K562 (cell line): Measurements from ENCODE around the gene TK1. TPM values are rescaled to one million over a fixed set of nuclear protein-coding genes. Genes with fewer than 3 reads are reported as not detected.

Experiments used
- ATAC-seq: fragments of 200-7000 bp; cut with Tn5 transposase; 3 replicates; pipeline ENCODE4 v1.9.1; 2020; ENCODE audit warnings: moderate library complexity
- BruUV-seq: library from RNA; stranded (reverse); fragments of 400-500 nt; replicated peaks from 2 replicates; lab custom pipeline; 2021; lab: Mats Ljungman, UMichigan
- CTCF ChIA-PET: fragments of 300-600 bp; formaldehyde crosslinking; extraction: SDS; loops from one replicate; lab custom pipeline; 2021; ENCODE audit warnings: low intra/inter-chr PET ratio; lab: Yijun Ruan, JAX
- POLR2A ChIA-PET: fragments of 300-600, 350-650 bp; sonication (Branson Sonifier 250); formaldehyde crosslinking; extraction: SDS; loops from one replicate; lab custom pipeline; 2021; ENCODE audit warnings: antibody characterized with exemption, inconsistent platforms; lab: Yijun Ruan, JAX
- DNase-seq, 4 experiments: peaks; one replicate each; pipeline versions ENCODE4 v3.0.0 to v3.0.0-alpha.2; 2011 to 2018; ENCODE audit warnings: low spot score in 3 of 4, mixed read lengths in 3 of 4; ENCODE audit errors: extremely low read depth in 1 of 4
- FAIRE-seq: peaks from 2 replicates; lab custom pipeline; 2011; peaks lifted over from hg19 to GRCh38; lab: Jason Lieb, UNC
- H2AFZ ChIP-seq: 2 replicates; pipeline ENCODE4 v1.6.0; 2011; ENCODE audit warnings: low read depth, low read length, control low read depth, inconsistent platforms
- H3K27ac ChIP-seq: fragments of 200-600 bp; 3 replicates; pipeline ENCODE4 v1.8.0; 2011; ENCODE audit warnings: low read depth, mild to moderate bottlenecking, control low read depth, inconsistent platforms, low read length, moderate library complexity, mixed read lengths; ENCODE audit errors: extremely low read depth
- H3K27me3 ChIP-seq, 2 experiments: fragments of 300-600 bp in 1 of 2; 2 replicates in 1 of 2; 3 replicates in 1 of 2; pipeline versions ENCODE4 v1.6.0 to v1.8.0; 2011; ENCODE audit warnings: inconsistent platforms in 2 of 2, low read length in 2 of 2, mild to moderate bottlenecking in 1 of 2, mixed read lengths in 1 of 2, moderate library complexity in 1 of 2; ENCODE audit not compliant: control insufficient read depth in 2 of 2, insufficient read depth in 2 of 2
- H3K36me3 ChIP-seq: fragments of 300-600 bp; 3 replicates; pipeline ENCODE4 v1.8.0; 2011; ENCODE audit warnings: mild to moderate bottlenecking, low read length, inconsistent platforms; ENCODE audit not compliant: control insufficient read depth, insufficient read depth
- H3K4me1 ChIP-seq, 2 experiments: fragments of 200-600 bp in 1 of 2; replicated peaks in 1 of 2; 2 replicates in 1 of 2; 3 replicates in 1 of 2; pipeline versions ENCODE4 v1.5.1 to v1.8.0; 2011; ENCODE audit warnings: inconsistent platforms in 2 of 2, low read length in 2 of 2, mild to moderate bottlenecking in 1 of 2, mixed read lengths in 1 of 2, moderate library complexity in 1 of 2; ENCODE audit not compliant: control insufficient read depth in 2 of 2, insufficient read depth in 2 of 2
- H3K4me2 ChIP-seq: 2 replicates; pipeline ENCODE4 v1.6.1; 2011; ENCODE audit warnings: low read length, control low read depth, inconsistent platforms, mixed read lengths; ENCODE audit not compliant: insufficient read depth
- H3K4me3 ChIP-seq: fragments of 200-600 bp; sonication (generic), shearing (Covaris generic); 2 replicates; pipeline ENCODE4 v1.5.1; 2016; ENCODE audit warnings: control low read depth, inconsistent platforms
- H3K79me2 ChIP-seq: fragments of 200-600 bp; 3 replicates; pipeline ENCODE4 v1.8.0; 2011; ENCODE audit warnings: low read length, inconsistent platforms; ENCODE audit not compliant: control insufficient read depth, insufficient read depth
- H3K9ac ChIP-seq, 2 experiments: 2 replicates each; pipeline versions ENCODE4 v1.6.0 to v1.6.1; 2011; ENCODE audit warnings: low read depth in 2 of 2, low read length in 2 of 2, control low read depth in 1 of 2, inconsistent platforms in 1 of 2, mild to moderate bottlenecking in 1 of 2, mixed read lengths in 1 of 2; ENCODE audit not compliant: insufficient read depth in 1 of 2
- H3K9me1 ChIP-seq: one replicate; pipeline ENCODE4 v1.6.0; 2011; ENCODE audit warnings: inconsistent platforms, mild to moderate bottlenecking, low read length, moderate library complexity; ENCODE audit not compliant: control insufficient read depth, insufficient read depth
- H3K9me3 ChIP-seq: replicated peaks from 2 replicates; pipeline ENCODE4 v1.5.1; 2011; ENCODE audit warnings: low read depth, low read length, inconsistent platforms; ENCODE audit not compliant: control insufficient read depth, insufficient read depth
- H4K20me1 ChIP-seq: replicated peaks from 2 replicates; pipeline ENCODE4 v1.6.1; 2011; ENCODE audit warnings: low read length, inconsistent platforms, mixed read lengths; ENCODE audit not compliant: control insufficient read depth, insufficient read depth
- CHD2 ChIP-seq: IDR thresholded peaks from 2 replicates; pipeline ENCODE4 v1.6.1; 2011; ENCODE audit warnings: low read depth, low read length
- CTBP1 ChIP-seq: fragments of 450-650 bp; IDR thresholded peaks from 2 replicates; pipeline ENCODE4 v1.6.1; 2016; ENCODE audit warnings: borderline replicate concordance
- ETS1 ChIP-seq: conservative IDR thresholded peaks from 2 replicates; pipeline ENCODE4 v1.6.1; 2011; ENCODE audit warnings: low read depth, mild to moderate bottlenecking, low read length; ENCODE audit not compliant: control insufficient read depth
- FOXP4 ChIP-seq: sonication (generic); formaldehyde crosslinking; IDR thresholded peaks from 2 replicates; pipeline ENCODE4 v1.8.0; 2022; ENCODE audit warnings: mild to moderate bottlenecking, missing genetic modification reagents, borderline replicate concordance
- HMGN3 ChIP-seq: IDR thresholded peaks from 2 replicates; pipeline ENCODE4 v1.6.1; 2011; ENCODE audit warnings: borderline replicate concordance, low read depth, mild to moderate bottlenecking, mixed read lengths, low read length; ENCODE audit not compliant: insufficient read length; ENCODE audit errors: extremely low read depth
- NRF1 ChIP-seq, 2 experiments: fragments of 450-650 bp; IDR thresholded peaks in 1 of 2; conservative IDR thresholded peaks in 1 of 2; 2 replicates each; pipeline ENCODE4 v1.6.1; 2014; ENCODE audit warnings: mild to moderate bottlenecking in 2 of 2
- PHF20 ChIP-seq: fragments of 450-650 bp; IDR thresholded peaks from 2 replicates; pipeline ENCODE4 v1.6.1; 2018; ENCODE audit not compliant: partially characterized antibody
- PKNOX1 ChIP-seq: fragments of 450-650 bp; IDR thresholded peaks from 2 replicates; pipeline ENCODE4 v1.6.1; 2016
- POLR2B ChIP-seq: fragments of 450-650 bp; IDR thresholded peaks from 2 replicates; pipeline ENCODE4 v1.6.1; 2018; ENCODE audit warnings: low read depth; ENCODE audit not compliant: partially characterized antibody
- RAD51 ChIP-seq: fragments of 450-650 bp; IDR thresholded peaks from 2 replicates; pipeline ENCODE4 v1.7.1; 2016; ENCODE audit warnings: low read depth, mild to moderate bottlenecking, borderline replicate concordance
- ZMIZ1 ChIP-seq, 2 experiments: fragments of 150-350 bp in 1 of 2; IDR thresholded peaks; 2 replicates each; pipeline ENCODE4 v1.6.1; 2012 to 2016; ENCODE audit warnings: low read depth in 2 of 2, low read length in 2 of 2, mild to moderate bottlenecking in 1 of 2, moderate library complexity in 1 of 2
- ZNF77 ChIP-seq: fragments of 250-450 bp; sonication (Bioruptor Pico); IDR thresholded peaks from 2 replicates; pipeline ENCODE4 v1.5.0; 2020
- WGBS: fragments of 100-300 bp; shearing (Covaris generic); methylation state at CpG from one replicate; pipeline ENCODE4 v1.1.6; 2016; ENCODE audit warnings: low coverage, mixed read lengths; ENCODE audit not compliant: insufficient coverage; ENCODE audit errors: missing lambda C conversion rate; 5-methylcytosine and 5-hydroxymethylcytosine counted together
- in situ Hi-C: fragments of 300-500 bp; cut with MboI; formaldehyde crosslinking; loops from 4 replicates; pipeline ENCODE4 v1.15.0; 2018; ENCODE audit warnings: inconsistent platforms, mixed read lengths
- intact Hi-C: fragments of 100-400 bp; cut with micrococcal nuclease; formaldehyde crosslinking; loops from 2 replicates; pipeline ENCODE4 v1.14.2; 2022
- polyA plus RNA-seq, 8 experiments: library from polyadenylated mRNA; depleted of rRNA in 4 of 8; stranded (reverse) in 5 of 8; unstranded in 3 of 8; fragments of >200 nt; fragmentation: Nextera tagmentation in 2 of 8; fragmentation: Illumina TruSeq in 1 of 8; extraction: Ambion mirVana in 2 of 8; extraction: Trizol in 1 of 8; gene quantifications; 2 replicates each; pipeline versions ENCODE4 v1.2.1 to v1.2.3, GENCODE V29; 2011 to 2014; ENCODE audit warnings: inconsistent platforms in 1 of 8, missing spikeins in 1 of 8
- total RNA-seq, 7 experiments: library from RNA; depleted of rRNA in 6 of 7; stranded (reverse); fragments of >200 nt in 6 of 7; fragmentation: Illumina TruSeq in 2 of 7; extraction: Trizol in 2 of 7; gene quantifications; 2 replicates each; pipeline versions ENCODE4 v1.2.1 to v1.2.3, GENCODE V29; 2011 to 2021; ENCODE audit warnings: low replicate concordance in 1 of 7

The TK1 gene
- total and polyA plus RNA-seq, 9 of the 15 experiments (the other 6 are each of a cell fraction or from before 2014, with no cell fraction given) = 8.4 to 280 (median 103) TPM

GRCh38 chr17:78176548-78177025, 10.3 kb downstream of the TK1 start:
- FAIRE-seq = peak; percentile 85
- ChIA-PET POLR2A (interaction anchor here (0.6 to 3.7 kb wide), 12 partner anchors 8 to 137 kb away, joined by 3 to 27 read pairs (median 5); partner anchors contain the start of genes AFMID, TK1 and TMC6), CTCF (interaction anchor here (0.7 to 2.6 kb wide), 4 partner anchors 62 to 157 kb away, joined by 3 to 34 read pairs (median 4); no protein-coding TSS in a partner anchor)
- intact Hi-C loops = loop anchor here (1.0 to 5.0 kb wide), 2 partner anchors 34 to 64 kb away; no protein-coding TSS in a partner anchor
- peaks cover 4% of the 10 kb centered on the region; the same call in 1 of the 3 replicates for H3K79me2 ChIP-seq
- no peaks in the 10 kb centered on the region for H3K9me1 ChIP-seq
- no TSS peak for BruUV-seq
- H3K4me1 ChIP-seq = peaks cover 7 to 43% of the 10 kb centered on the region in 2 experiments
- no peak overlapping the region for H3K4me3 ChIP-seq
- no peaks in the 10 kb centered on the region for H3K9me3 ChIP-seq
- WGBS = 6% methylated on average over 12 of the region's 14 CpGs
- ATAC-seq = peak; percentile 90
- no peak overlapping the region for H2AFZ ChIP-seq
- H3K36me3 ChIP-seq = peaks cover 95% of the 10 kb centered on the region; the same call in 2 of the 3 replicates
- H3K9ac ChIP-seq = peak overlapping the region in 1 of 2 experiments; percentile 26; a peak in 1 of 4 replicates
- H3K27ac ChIP-seq = peak overlapping the region; percentile 31; the same call in 1 of the 3 replicates
- no peaks in the 10 kb centered on the region for H3K27me3 ChIP-seq
- peak; percentile 71 to 86 (median 76) for DNase-seq
- in situ Hi-C loops = no loop called here
- no peak overlapping the region for H3K4me2 ChIP-seq
- H4K20me1 ChIP-seq = peaks cover 8% of the 10 kb centered on the region; the same call in 1 of the 2 replicates
- TF ChIP-seq CTBP1 (peak; percentile 22; the same call in 1 of the 2 replicates), CHD2 (peak; percentile 12; the same call in 1 of the 2 replicates), NRF1 (conservative IDR thresholded peaks at IDR 0.05 in 1 of 2, IDR thresholded peaks at IDR 0.05 in 1 of 2) (peak; percentile 37 to 45), PKNOX1 (peak; percentile 13; the same call in 1 of the 2 replicates), PHF20 (peak; percentile 38), RAD51 (no peak), HMGN3 (peak; percentile 54), ETS1 (peak; percentile 33; the same call in 1 of the 2 replicates), ZMIZ1 (IDR thresholded peaks at IDR 0.05; ENCODE audit: low read depth in 2 of 2, low read length in 2 of 2) (0 out of 4 replicates have a peak, but pooled peaks of 1 of the 2 experiments have one; percentile 20), FOXP4 (CRISPR knock-in tag) (no peak), ZNF77 (CRISPR knock-in tag) (no peak), POLR2B (peak; percentile 44)
